GM23338 (cell line): ENCODE results near the gene CDC25C. TPM values are rescaled to one million over a fixed set of nuclear protein-coding genes. Genes with fewer than 3 reads are reported as not detected.

Experiments
- ATAC-seq: fragments of 200-7000 bp; cut with Tn5 transposase; 3 replicates; pipeline ENCODE4 v1.9.1; 2020
- DNase-seq: peaks from one replicate; pipeline ENCODE4 v3.0.0-alpha.2; 2015; ENCODE audit warnings: low spot score
- H2AFZ ChIP-seq: fragments of 200-600 bp; sonication (generic); 2 replicates; pipeline ENCODE4 v1.8.0; 2016; ENCODE audit warnings: antibody characterized with exemption, mild to moderate bottlenecking, moderate library complexity
- H3F3A ChIP-seq: fragments of 200-600 bp; sonication (generic); replicated peaks from 2 replicates; pipeline ENCODE4 v1.8.0; 2017; ENCODE audit warnings: antibody characterized with exemption, mixed run types, low read depth
- H3K27ac ChIP-seq: fragments of 200-600 bp; sonication (generic); 2 replicates; pipeline ENCODE4 v1.6.1; 2016; ENCODE audit warnings: low read depth
- H3K27me3 ChIP-seq: fragments of 200-600 bp; sonication (generic); 2 replicates; pipeline ENCODE4 v1.8.0; 2016; ENCODE audit warnings: mild to moderate bottlenecking, mixed run types, moderate library complexity; ENCODE audit not compliant: insufficient read depth
- H3K36me3 ChIP-seq: fragments of 200-600 bp; sonication (generic); 2 replicates; pipeline ENCODE4 v1.8.0; 2016; ENCODE audit warnings: mild to moderate bottlenecking; ENCODE audit not compliant: insufficient read depth
- H3K4me1 ChIP-seq: fragments of 200-600 bp; sonication (generic); 2 replicates; pipeline ENCODE4 v1.8.0; 2016; ENCODE audit warnings: mild to moderate bottlenecking, moderate library complexity; ENCODE audit not compliant: insufficient read depth
- H3K4me2 ChIP-seq: fragments of 200-600 bp; sonication (generic); 2 replicates; pipeline ENCODE4 v1.7.1; 2017; ENCODE audit warnings: mixed run types
- H3K4me3 ChIP-seq: fragments of 200-600 bp; sonication (generic); 2 replicates; pipeline ENCODE4 v1.6.1; 2016; ENCODE audit warnings: mixed run types
- H3K79me2 ChIP-seq: fragments of 200-600 bp; sonication (generic); replicated peaks from 2 replicates; pipeline ENCODE4 v1.8.0; 2017; ENCODE audit warnings: mild to moderate bottlenecking; ENCODE audit not compliant: insufficient read depth
- H3K9me2 ChIP-seq: fragments of 200-600 bp; sonication (generic); 2 replicates; pipeline ENCODE4 v1.8.0; 2017; ENCODE audit not compliant: insufficient read depth
- H4K20me1 ChIP-seq: fragments of 200-600 bp; sonication (generic); replicated peaks from 2 replicates; pipeline ENCODE4 v1.8.0; 2017; ENCODE audit warnings: mild to moderate bottlenecking; ENCODE audit not compliant: insufficient read depth
- H3K27ac Mint-ChIP-seq: 2 replicates; pipeline ENCODE4 v1.8.0; 2020; ENCODE audit warnings: inconsistent platforms, mild to moderate bottlenecking, moderate library complexity, mixed read lengths
- H3K27me3 Mint-ChIP-seq: 3 replicates; pipeline ENCODE4 v1.8.0; 2022; ENCODE audit warnings: low read depth, mild to moderate bottlenecking, moderate library complexity, mixed read lengths, inconsistent platforms; ENCODE audit not compliant: insufficient read depth, poor library complexity
- H3K36me3 Mint-ChIP-seq: 3 replicates; pipeline ENCODE4 v1.8.0; 2021; ENCODE audit warnings: low read depth, mild to moderate bottlenecking, inconsistent platforms, moderate library complexity, mixed read lengths
- H3K4me1 Mint-ChIP-seq: 3 replicates; pipeline ENCODE4 v1.8.0; 2020; ENCODE audit warnings: mild to moderate bottlenecking, inconsistent platforms, mixed read lengths
- H3K4me3 Mint-ChIP-seq: 3 replicates; pipeline ENCODE4 v1.8.0; 2021; ENCODE audit warnings: moderate library complexity, mild to moderate bottlenecking, inconsistent platforms, mixed read lengths
- H3K9me3 Mint-ChIP-seq: 3 replicates; pipeline ENCODE4 v1.8.0; 2020; ENCODE audit warnings: moderate library complexity, mild to moderate bottlenecking, inconsistent platforms, mixed read lengths
- CREB1 ChIP-seq: fragments of 250-450 bp; sonication (Bioruptor Pico); IDR thresholded peaks from 2 replicates; pipeline ENCODE4 v1.5.0; 2020; ENCODE audit warnings: low read depth, mild to moderate bottlenecking, moderate library complexity
- POLR2AphosphoS5 ChIP-seq: IDR thresholded peaks from 2 replicates; pipeline ENCODE4 v1.6.1; 2016; ENCODE audit warnings: antibody characterized with exemption, low read depth
- ZNF114 ChIP-seq: fragments of 250-450 bp; sonication (Bioruptor Pico); IDR thresholded peaks from 2 replicates; pipeline ENCODE4 v1.5.0; 2020; ENCODE audit warnings: mild to moderate bottlenecking, moderate library complexity
- ZNF331 ChIP-seq: fragments of 250-450 bp; sonication (Bioruptor Pico); IDR thresholded peaks from 2 replicates; pipeline ENCODE4 v1.5.0; 2020; ENCODE audit warnings: low read depth, mild to moderate bottlenecking, moderate library complexity
- polyA plus RNA-seq: library from polyadenylated mRNA; unstranded; fragments of >200 nt; fragmentation: Nextera tagmentation; extraction: Ambion mirVana; gene quantifications from 2 replicates; pipeline ENCODE4 v1.2.1, GENCODE V29; 2016
- total RNA-seq: library from RNA; depleted of rRNA; stranded (reverse); fragments of >200 nt; shearing (Covaris generic); gene quantifications from 2 replicates; pipeline ENCODE4 v1.2.3, GENCODE V29; 2014
- TF ChIP-seq, protein P1 (sequence below), 2 experiments: fragments of 200-600 bp in 1 of 2; sonication (generic) in 1 of 2; conservative IDR thresholded peaks; 2 replicates each; pipeline versions ENCODE4 v1.5.1 to v1.6.1; 2016 to 2017; ENCODE audit warnings: antibody characterized with exemption in 2 of 2, low read depth in 2 of 2, mild to moderate bottlenecking in 2 of 2, moderate library complexity in 1 of 2
- TF ChIP-seq, protein P2 (sequence below): IDR thresholded peaks from 2 replicates; pipeline ENCODE4 v1.6.1; 2016; ENCODE audit warnings: antibody characterized with exemption
- TF ChIP-seq, protein P3 (sequence below): IDR thresholded peaks from one replicate; pipeline ENCODE4 v1.6.1; 2018; ENCODE audit warnings: antibody characterized with exemption; ENCODE audit not compliant: unreplicated experiment

The CDC25C gene
- total and polyA plus RNA-seq, 2 experiments from 2014 or later = 20.9 to 25.6 TPM

DNA sequence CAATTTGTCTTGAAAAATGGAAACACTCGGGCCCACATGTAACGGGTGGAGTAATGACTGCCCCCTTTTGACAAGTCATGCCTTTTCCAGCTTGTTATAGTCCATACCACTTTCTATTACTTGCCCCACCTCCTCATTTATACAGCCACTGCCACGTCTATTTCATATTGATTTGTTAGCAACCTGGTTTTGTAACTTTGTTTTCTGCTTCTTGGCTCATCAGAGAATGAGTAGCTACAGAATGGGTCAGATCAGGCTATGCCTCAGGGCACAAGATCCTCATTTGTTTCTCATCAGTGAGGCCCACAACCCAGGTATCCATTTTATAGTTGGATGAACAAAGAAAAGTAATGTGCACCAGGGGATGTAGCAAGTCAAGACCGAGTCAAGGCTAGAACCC is 58.9 kb downstream of the CDC25C start:
- no peak overlapping the region for H3K4me3 Mint-ChIP-seq
- no peak overlapping the region for H3K27ac Mint-ChIP-seq
- H3K36me3 Mint-ChIP-seq = no peaks in the 10 kb centered on the region
- H3K79me2 ChIP-seq = no peaks in the 10 kb centered on the region
- H3K4me1 ChIP-seq = peaks cover 13% of the 10 kb centered on the region; the same call in 1 of the 2 replicates
- H3K4me3 ChIP-seq = no peak overlapping the region
- no peak for ATAC-seq
- no peaks in the 10 kb centered on the region for H3K9me3 Mint-ChIP-seq
- H2AFZ ChIP-seq = no peak overlapping the region
- H4K20me1 ChIP-seq = no peaks in the 10 kb centered on the region
- H3K27ac ChIP-seq = no peak overlapping the region
- H3K27me3 ChIP-seq = peaks cover 43% of the 10 kb centered on the region
- H3F3A ChIP-seq = no peaks in the 10 kb centered on the region
- no peaks in the 10 kb centered on the region for H3K9me2 ChIP-seq
- H3K4me2 ChIP-seq = no peak overlapping the region
- no peak for TF ChIP-seq ZNF331 (CRISPR knock-in tag)
- TF ChIP-seq, protein P1, sequence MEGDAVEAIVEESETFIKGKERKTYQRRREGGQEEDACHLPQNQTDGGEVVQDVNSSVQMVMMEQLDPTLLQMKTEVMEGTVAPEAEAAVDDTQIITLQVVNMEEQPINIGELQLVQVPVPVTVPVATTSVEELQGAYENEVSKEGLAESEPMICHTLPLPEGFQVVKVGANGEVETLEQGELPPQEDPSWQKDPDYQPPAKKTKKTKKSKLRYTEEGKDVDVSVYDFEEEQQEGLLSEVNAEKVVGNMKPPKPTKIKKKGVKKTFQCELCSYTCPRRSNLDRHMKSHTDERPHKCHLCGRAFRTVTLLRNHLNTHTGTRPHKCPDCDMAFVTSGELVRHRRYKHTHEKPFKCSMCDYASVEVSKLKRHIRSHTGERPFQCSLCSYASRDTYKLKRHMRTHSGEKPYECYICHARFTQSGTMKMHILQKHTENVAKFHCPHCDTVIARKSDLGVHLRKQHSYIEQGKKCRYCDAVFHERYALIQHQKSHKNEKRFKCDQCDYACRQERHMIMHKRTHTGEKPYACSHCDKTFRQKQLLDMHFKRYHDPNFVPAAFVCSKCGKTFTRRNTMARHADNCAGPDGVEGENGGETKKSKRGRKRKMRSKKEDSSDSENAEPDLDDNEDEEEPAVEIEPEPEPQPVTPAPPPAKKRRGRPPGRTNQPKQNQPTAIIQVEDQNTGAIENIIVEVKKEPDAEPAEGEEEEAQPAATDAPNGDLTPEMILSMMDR (conservative IDR thresholded peaks at IDR 0.05; ENCODE audit: low read depth in 2 of 2) = 0 out of 4 replicates have a peak, but pooled peaks of 1 of the 2 experiments have one; percentile 3
- H3K4me1 Mint-ChIP-seq = peaks cover 19% of the 10 kb centered on the region
- peaks cover 25% of the 10 kb centered on the region for H3K27me3 Mint-ChIP-seq
- no peak for DNase-seq
- H3K36me3 ChIP-seq = no peaks in the 10 kb centered on the region

DNA sequence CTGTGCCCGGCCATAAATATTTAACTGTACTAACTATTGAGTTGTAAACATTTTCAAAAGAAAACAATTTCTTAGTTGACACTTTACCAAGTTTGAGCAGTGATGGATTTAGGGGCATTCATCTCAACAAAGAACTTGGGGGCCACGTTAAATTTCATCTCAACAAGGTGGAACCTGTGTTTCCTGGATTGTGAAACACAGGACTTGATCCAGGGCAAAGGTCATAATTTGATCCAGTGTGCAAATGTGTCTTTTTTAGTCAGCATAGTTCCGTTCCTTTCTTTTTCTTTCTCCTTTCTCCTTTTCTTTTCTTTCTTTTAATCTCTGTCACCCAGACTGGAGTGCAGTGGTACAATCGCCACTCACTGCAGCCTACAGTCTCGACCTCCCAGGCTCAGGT is 60.3 kb downstream of the CDC25C start:
- Histone ChIP-seq H4K20me1 (no peaks in the 10 kb centered on the region), H2AFZ (no peak overlapping the region), H3K27me3 (peaks cover 39% of the 10 kb centered on the region), H3K79me2 (no peaks in the 10 kb centered on the region), H3K9me2 (no peaks in the 10 kb centered on the region), H3K36me3 (no peaks in the 10 kb centered on the region), H3K27ac (no peak overlapping the region), H3F3A (no peaks in the 10 kb centered on the region), H3K4me2 (no peak overlapping the region), H3K4me1 (peaks cover 13% of the 10 kb centered on the region; the same call in 1 of the 2 replicates), H3K4me3 (no peak overlapping the region)
- H3K27ac Mint-ChIP-seq = no peak overlapping the region
- H3K4me3 Mint-ChIP-seq = no peak overlapping the region
- no peak for ATAC-seq
- H3K9me3 Mint-ChIP-seq = no peaks in the 10 kb centered on the region
- no peak for DNase-seq
- TF ChIP-seq ZNF331 (CRISPR knock-in tag) = no peak
- no peak for TF ChIP-seq POLR2AphosphoS5
- peaks cover 25% of the 10 kb centered on the region for H3K27me3 Mint-ChIP-seq
- no peaks in the 10 kb centered on the region for H3K36me3 Mint-ChIP-seq
- H3K4me1 Mint-ChIP-seq = peaks cover 19% of the 10 kb centered on the region

DNA sequence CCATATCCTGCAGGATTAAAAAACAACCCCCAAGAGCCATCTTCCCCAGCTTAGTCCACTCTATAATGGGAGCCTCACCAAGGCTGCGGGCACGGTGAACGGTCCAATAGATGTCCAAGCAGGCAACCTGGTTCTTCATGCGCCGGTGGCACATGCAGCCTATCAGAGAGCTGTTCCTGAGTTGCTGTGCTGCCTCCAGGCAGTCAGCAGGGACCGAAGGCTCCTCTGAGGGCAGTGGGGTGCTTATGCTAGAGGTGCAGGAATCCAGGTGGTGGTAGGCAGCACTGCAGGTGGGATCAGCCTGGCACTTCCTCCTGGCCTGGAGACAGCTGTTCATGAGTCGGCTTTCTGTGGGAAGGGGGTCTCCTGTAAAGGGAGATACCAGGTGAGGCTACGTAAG is 67.4 kb downstream of the CDC25C start:
- H3K4me3 Mint-ChIP-seq = no peak overlapping the region
- DNase-seq = peak; percentile 29
- peak; percentile 84 for ATAC-seq
- TF ChIP-seq, protein P2, sequence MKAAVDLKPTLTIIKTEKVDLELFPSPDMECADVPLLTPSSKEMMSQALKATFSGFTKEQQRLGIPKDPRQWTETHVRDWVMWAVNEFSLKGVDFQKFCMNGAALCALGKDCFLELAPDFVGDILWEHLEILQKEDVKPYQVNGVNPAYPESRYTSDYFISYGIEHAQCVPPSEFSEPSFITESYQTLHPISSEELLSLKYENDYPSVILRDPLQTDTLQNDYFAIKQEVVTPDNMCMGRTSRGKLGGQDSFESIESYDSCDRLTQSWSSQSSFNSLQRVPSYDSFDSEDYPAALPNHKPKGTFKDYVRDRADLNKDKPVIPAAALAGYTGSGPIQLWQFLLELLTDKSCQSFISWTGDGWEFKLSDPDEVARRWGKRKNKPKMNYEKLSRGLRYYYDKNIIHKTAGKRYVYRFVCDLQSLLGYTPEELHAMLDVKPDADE = no peak
- TF ChIP-seq CREB1 (CRISPR knock-in tag) (no peak), ZNF114 (CRISPR knock-in tag) (no peak)
- TF ChIP-seq, protein P3, sequence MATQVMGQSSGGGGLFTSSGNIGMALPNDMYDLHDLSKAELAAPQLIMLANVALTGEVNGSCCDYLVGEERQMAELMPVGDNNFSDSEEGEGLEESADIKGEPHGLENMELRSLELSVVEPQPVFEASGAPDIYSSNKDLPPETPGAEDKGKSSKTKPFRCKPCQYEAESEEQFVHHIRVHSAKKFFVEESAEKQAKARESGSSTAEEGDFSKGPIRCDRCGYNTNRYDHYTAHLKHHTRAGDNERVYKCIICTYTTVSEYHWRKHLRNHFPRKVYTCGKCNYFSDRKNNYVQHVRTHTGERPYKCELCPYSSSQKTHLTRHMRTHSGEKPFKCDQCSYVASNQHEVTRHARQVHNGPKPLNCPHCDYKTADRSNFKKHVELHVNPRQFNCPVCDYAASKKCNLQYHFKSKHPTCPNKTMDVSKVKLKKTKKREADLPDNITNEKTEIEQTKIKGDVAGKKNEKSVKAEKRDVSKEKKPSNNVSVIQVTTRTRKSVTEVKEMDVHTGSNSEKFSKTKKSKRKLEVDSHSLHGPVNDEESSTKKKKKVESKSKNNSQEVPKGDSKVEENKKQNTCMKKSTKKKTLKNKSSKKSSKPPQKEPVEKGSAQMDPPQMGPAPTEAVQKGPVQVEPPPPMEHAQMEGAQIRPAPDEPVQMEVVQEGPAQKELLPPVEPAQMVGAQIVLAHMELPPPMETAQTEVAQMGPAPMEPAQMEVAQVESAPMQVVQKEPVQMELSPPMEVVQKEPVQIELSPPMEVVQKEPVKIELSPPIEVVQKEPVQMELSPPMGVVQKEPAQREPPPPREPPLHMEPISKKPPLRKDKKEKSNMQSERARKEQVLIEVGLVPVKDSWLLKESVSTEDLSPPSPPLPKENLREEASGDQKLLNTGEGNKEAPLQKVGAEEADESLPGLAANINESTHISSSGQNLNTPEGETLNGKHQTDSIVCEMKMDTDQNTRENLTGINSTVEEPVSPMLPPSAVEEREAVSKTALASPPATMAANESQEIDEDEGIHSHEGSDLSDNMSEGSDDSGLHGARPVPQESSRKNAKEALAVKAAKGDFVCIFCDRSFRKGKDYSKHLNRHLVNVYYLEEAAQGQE = no peak

More for the DNA sequence above, 67.4 kb downstream of the CDC25C start:
- 0 out of 2 replicates have a peak overlapping the region, but pooled peaks have one; percentile 43 for H2AFZ ChIP-seq
- no peaks in the 10 kb centered on the region for H3K4me1 ChIP-seq
- H3K36me3 ChIP-seq = no peaks in the 10 kb centered on the region
- H3K4me2 ChIP-seq = no peak overlapping the region
- no peak overlapping the region for H3K27ac Mint-ChIP-seq
- no peak overlapping the region for H3K4me3 ChIP-seq
- H3K9me2 ChIP-seq = no peaks in the 10 kb centered on the region
- no peaks in the 10 kb centered on the region for H3K36me3 Mint-ChIP-seq
- peaks cover 7% of the 10 kb centered on the region; the same call in 2 of the 3 replicates for H3K4me1 Mint-ChIP-seq
- no peaks in the 10 kb centered on the region for H3K79me2 ChIP-seq
- no peaks in the 10 kb centered on the region for H4K20me1 ChIP-seq
- no peaks in the 10 kb centered on the region for H3F3A ChIP-seq
- H3K27me3 ChIP-seq = no peaks in the 10 kb centered on the region
- no peaks in the 10 kb centered on the region for H3K9me3 Mint-ChIP-seq
- peaks cover 9% of the 10 kb centered on the region for H3K27me3 Mint-ChIP-seq
- H3K27ac ChIP-seq = no peak overlapping the region
